ENCODE results near the gene ANP32E.

DNA sequence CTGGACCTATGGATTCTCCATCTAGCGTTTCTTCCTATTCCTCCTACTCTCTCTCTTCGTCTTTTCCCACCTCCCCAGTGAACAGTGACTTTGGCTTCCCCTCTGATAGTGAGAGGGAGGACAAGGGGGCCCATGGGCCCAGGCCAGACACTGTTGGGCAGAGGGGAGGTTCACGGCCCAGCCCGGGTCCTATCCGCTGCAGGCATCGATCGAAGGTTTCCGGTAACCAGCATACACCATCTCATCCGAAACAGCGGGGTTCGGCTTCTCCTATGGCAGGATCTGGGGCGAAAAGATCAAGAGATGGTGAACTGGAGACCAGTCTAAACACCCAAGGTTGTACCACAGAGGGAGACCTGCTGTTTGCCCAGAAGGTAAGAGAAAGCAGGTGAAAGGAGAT lies 47.3 kb upstream of the ANP32E start:
- TF ChIP-seq CTCF (IDR thresholded peaks at IDR 0.05; ENCODE audit: insufficient read depth, low read length, poor library complexity, severe bottlenecking), result no peak
- TF ChIP-seq EZH2phosphoT487 (conservative IDR thresholded peaks at IDR 0.05; ENCODE audit: low read length), result no peak
